Aorta (tissue), 5 donors: ENCODE data around the gene SRC. TPM values are rescaled to one million over a fixed set of nuclear protein-coding genes. Genes with fewer than 3 reads are reported as not detected.

Experiments used
- ATAC-seq: fragments of 200-7000 bp; cut with Tn5 transposase; one replicate; pipeline ENCODE4 v1.9.1; 2022; ENCODE audit warnings: moderate library complexity; ENCODE audit not compliant: low FRiP score
- DNase-seq, 2 donors: peaks; one replicate each; pipeline ENCODE4 v3.0.0-alpha.2; 2020
- H3K27ac ChIP-seq, 2 donors: one replicate each; pipeline ENCODE4 v1.5.1; 2013; ENCODE audit warnings: low read length in 2 of 2, mild to moderate bottlenecking in 2 of 2, moderate library complexity in 2 of 2, control low read depth in 1 of 2, inconsistent platforms in 1 of 2, low read depth in 1 of 2
- H3K27me3 ChIP-seq, 2 donors: one replicate each; pipeline ENCODE4 v1.6.1; 2013; ENCODE audit warnings: control low read depth in 1 of 2, low read length in 1 of 2, mild to moderate bottlenecking in 1 of 2, moderate library complexity in 1 of 2; ENCODE audit not compliant: insufficient read depth in 2 of 2, control insufficient read depth in 1 of 2
- H3K36me3 ChIP-seq, 2 donors: one replicate each; pipeline ENCODE4 v1.6.1; 2013; ENCODE audit warnings: control low read depth in 1 of 2, low read length in 1 of 2, mild to moderate bottlenecking in 1 of 2; ENCODE audit not compliant: insufficient read depth in 2 of 2, control insufficient read depth in 1 of 2
- H3K4me1 ChIP-seq, 2 donors: one replicate each; pipeline ENCODE4 v1.6.1; 2013; ENCODE audit warnings: low read length in 2 of 2, control low read depth in 1 of 2, mild to moderate bottlenecking in 1 of 2, moderate library complexity in 1 of 2; ENCODE audit not compliant: insufficient read depth in 2 of 2, control insufficient read depth in 1 of 2
- H3K4me3 ChIP-seq, 2 donors: one replicate each; pipeline ENCODE4 v1.5.1; 2013; ENCODE audit warnings: low read length in 2 of 2, control low read depth in 1 of 2, mild to moderate bottlenecking in 1 of 2
- H3K9me3 ChIP-seq: one replicate; pipeline ENCODE4 v1.6.1; 2013; ENCODE audit warnings: mild to moderate bottlenecking, low read length; ENCODE audit not compliant: control insufficient read depth
- WGBS, 2 donors: extraction: QIAGEN DNeasy Blood & Tissue Kit; methylation state at CpG; one replicate each; pipeline ENCODE4 v1.1.7; 2013; 5-methylcytosine and 5-hydroxymethylcytosine counted together
- intact Hi-C, 2 donors: fragments of 100-400 bp; cut with DNase I; formaldehyde crosslinking; loops; one replicate each; pipeline versions ENCODE4 v1.14.2 to v1.15.0; 2022
- polyA plus RNA-seq, 2 donors: library from polyadenylated mRNA; stranded (reverse); fragments of 200-250 nt; gene quantifications; one replicate each; pipeline ENCODE4 v1.2.3, GENCODE V29; 2013
- total RNA-seq, 2 donors: library from RNA; stranded (reverse); fragmentation: NEBNext Ultra II Directional; extraction: Animal tissue kit (Norgen Biotek cat#: 25700); gene quantifications; one replicate each; pipeline ENCODE4 v1.2.1, GENCODE V29; 2021
- donor health status: healthy with polysubstance abuse.
- donor health status: Bipolar disorder and iron deficiency.
- donor health status: DM: no; HTN: no; CAD: no.
- donor health status: DM: no; HTN: no; CAD: no.
- donor health status: DM: yes; HTN: yes; CAD: no.

Gene SRC
- total and polyA plus RNA-seq, 4 donors, result 16.7 to 72.4 (median 41.2) TPM

DNA sequence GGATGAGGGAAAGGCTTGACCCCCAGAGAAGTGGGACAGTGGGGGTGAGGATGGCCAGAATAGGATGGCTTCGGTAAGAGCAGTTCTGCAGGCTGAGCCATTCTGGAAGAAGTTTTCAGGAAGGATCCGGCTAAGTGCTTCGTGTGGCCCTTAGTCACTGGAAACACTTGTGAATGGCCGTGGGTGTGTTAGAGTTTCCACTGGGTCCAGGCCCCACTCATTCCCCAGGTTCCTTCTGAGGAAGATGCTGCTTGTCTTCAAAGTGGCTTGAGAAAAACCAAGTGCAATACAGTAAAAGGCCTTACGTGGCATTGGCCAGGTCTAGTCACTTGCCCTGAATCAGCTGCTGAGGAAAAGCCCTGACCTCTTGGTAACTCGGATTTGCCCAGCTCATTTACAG lies 28.6 kb upstream of the SRC start:
- no peak overlapping the region for H3K27ac ChIP-seq
- WGBS, 2 donors, result 82 to 84% methylated on average over 6 of the region's 6 CpGs

DNA sequence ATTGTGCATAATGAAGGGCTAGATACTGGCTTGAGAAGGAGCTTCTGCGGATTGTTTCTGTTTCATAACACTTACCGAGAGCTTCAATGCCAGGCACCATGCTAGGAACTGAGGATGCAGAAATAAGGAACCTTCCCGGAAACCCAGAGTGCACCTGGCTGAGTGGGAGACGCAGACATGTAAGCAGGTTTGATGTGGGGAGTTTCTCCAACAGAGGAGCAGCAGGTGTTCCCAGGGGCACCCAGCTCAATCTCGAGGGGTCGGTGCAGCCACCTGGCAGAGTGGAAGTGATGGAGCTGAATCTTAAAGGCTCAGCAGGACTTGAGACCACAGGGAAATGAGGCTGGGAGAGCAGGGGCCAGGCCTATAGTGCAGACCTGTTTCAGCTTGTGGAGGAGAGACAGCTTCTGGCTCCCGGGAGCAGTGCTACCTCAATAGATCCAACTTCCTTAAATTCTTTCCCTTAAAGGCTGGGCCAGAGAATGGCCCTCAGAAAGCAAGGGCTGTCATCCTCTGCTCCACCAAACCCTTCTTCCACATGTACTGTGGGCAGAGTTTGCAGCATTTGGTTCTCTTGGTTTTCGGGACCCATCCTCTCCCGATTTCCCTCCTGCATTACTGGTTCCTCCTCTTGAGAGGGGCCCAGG lies 27.8 kb upstream of the SRC start:
- ATAC-seq, result no peak
- intact Hi-C loops, result no loop called here
- Histone ChIP-seq H3K27ac (no peak overlapping the region), H3K4me3 (no peak overlapping the region), H3K9me3 (no peaks in the 10 kb centered on the region), H3K4me1 (no peaks in the 10 kb centered on the region), H3K27me3 (no peaks in the 10 kb centered on the region), H3K36me3 (peaks cover 0 to 3% of the 10 kb centered on the region in 2 donors)
- 86 to 87% methylated on average over 9 of the region's 9 CpGs for WGBS, 2 donors
- DNase-seq, result no peak

More for the DNA sequence above, 28.6 kb upstream of the SRC start:
- DNase-seq (no peak), ATAC-seq (no peak)
- no peaks in the 10 kb centered on the region for H3K9me3 ChIP-seq
- H3K36me3 ChIP-seq, result peaks cover 0 to 3% of the 10 kb centered on the region in 2 donors
- H3K4me1 ChIP-seq, result no peaks in the 10 kb centered on the region
- intact Hi-C loops, result no loop called here
- H3K4me3 ChIP-seq, result no peak overlapping the region
- no peaks in the 10 kb centered on the region for H3K27me3 ChIP-seq

DNA sequence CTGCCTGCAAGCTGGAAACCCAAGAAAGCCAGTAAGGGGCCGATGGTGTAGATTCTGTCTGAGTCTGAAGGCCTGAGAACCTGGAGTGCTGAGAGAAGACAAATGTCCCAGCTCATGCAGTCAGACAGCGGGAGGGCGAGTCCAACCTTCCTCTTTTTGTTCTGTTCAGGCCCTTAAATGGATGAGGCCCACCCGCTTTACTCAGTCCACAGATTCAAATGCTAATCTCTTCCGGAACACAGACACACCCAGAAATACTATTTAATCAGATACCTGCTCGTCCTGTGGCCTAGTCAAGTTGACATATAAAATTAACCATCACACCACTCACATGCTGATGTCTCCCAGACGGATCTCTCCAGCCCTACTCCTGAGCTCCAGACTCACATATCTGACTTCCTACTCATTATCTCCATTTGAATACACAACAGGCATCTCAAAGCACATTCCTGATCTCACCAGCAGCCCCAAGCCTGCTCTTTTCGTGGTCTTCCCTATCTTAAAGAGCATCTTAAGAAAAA lies 26.7 kb upstream of the SRC start:
- ATAC-seq (no peak), DNase-seq (no peak)
- Histone ChIP-seq H3K4me1 (peaks cover 0 to 4% of the 10 kb centered on the region in 2 donors), H3K36me3 (peaks cover 0 to 3% of the 10 kb centered on the region in 2 donors), H3K27ac (no peak overlapping the region), H3K4me3 (no peak overlapping the region), H3K27me3 (no peaks in the 10 kb centered on the region), H3K9me3 (no peaks in the 10 kb centered on the region)
- intact Hi-C loops, result no loop called here
- 81 to 82% methylated on average over 8 of the region's 8 CpGs for WGBS, 2 donors

DNA sequence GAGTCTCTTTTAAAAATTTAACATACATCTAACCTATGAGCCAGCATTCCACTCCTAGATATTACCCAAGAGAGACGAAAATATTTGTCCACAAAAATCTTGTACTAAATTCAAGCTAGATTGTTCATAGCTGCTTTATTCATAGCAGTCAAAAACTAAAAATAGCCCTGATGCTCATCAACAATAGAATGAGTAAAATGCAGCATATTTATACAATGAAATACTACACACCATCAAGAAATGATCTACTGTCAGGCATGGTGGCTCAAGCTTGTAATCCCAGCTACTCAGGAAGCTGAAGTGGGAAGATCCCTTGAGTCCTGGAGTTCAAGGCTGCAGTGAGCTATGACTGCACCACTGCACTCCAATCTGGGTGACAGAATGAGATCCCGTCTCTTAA lies 22.0 kb upstream of the SRC start:
- no peaks in the 10 kb centered on the region for H3K27me3 ChIP-seq
- 21 to 22% methylated on average over 2 of the region's 2 CpGs for WGBS, 2 donors
- H3K4me3 ChIP-seq, result no peak overlapping the region
- no peak overlapping the region for H3K27ac ChIP-seq
- H3K36me3 ChIP-seq, result no peaks in the 10 kb centered on the region
- no peaks in the 10 kb centered on the region for H3K9me3 ChIP-seq
- peak in 1 of 2 donors; percentile 2 for DNase-seq
- H3K4me1 ChIP-seq, result peaks cover 0 to 4% of the 10 kb centered on the region in 2 donors
- intact Hi-C loops, result no loop called here
- no peak for ATAC-seq

DNA sequence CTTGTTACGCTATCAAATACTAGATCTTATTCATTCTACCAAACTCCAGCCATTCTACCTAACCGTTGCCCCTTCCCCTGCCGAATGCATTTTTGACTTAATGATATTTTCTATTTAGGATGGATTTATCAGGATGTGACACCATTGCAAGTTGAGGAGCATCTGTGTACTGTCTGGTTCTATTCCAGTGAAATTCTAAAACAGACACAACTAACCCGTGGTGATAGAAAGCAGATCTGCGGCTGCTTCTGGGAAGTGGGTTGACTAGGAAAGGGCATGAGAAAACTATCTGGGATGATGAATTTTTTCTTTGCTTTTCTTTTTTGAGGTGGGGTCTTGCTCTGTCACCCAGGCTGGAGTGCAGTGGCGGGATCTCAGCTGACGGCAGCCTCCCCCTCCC lies 20.7 kb upstream of the SRC start:
- Histone ChIP-seq H3K27me3 (no peaks in the 10 kb centered on the region), H3K4me3 (no peak overlapping the region), H3K36me3 (no peaks in the 10 kb centered on the region), H3K9me3 (no peaks in the 10 kb centered on the region), H3K4me1 (peaks cover 0 to 4% of the 10 kb centered on the region in 2 donors), H3K27ac (no peak overlapping the region)
- ATAC-seq (no peak), DNase-seq (no peak)
- 94 to 98% methylated on average over 7 of the region's 7 CpGs for WGBS, 2 donors
- intact Hi-C loops, result no loop called here

DNA sequence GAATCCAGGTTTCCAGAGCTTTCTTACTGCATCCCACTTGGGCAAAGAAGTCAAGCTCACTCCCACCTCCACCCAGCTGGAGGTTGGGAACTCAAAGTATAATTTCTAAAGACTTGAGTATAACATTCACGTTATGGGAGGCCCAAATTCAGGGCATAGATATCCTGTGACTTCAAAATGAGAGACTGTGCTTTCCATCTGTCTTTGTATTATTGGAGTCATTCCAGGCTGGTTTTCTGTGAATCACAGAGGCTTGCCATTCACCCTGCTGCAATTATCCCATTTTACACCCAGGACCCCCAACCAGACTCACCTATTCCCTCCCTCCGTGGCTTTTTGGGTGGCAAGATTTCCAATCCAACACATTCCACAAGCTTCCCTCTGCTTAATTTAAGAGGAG lies 19.3 kb upstream of the SRC start:
- Histone ChIP-seq H3K4me1 (peaks cover 0 to 4% of the 10 kb centered on the region in 2 donors), H3K27ac (no peak overlapping the region), H3K27me3 (no peaks in the 10 kb centered on the region), H3K9me3 (no peaks in the 10 kb centered on the region), H3K36me3 (no peaks in the 10 kb centered on the region), H3K4me3 (no peak overlapping the region)
- 64 to 72% methylated on average over 2 of the region's 2 CpGs for WGBS, 2 donors
- no peak for ATAC-seq
- intact Hi-C loops, result no loop called here
- DNase-seq, result peak in 1 of 2 donors; percentile 8

DNA sequence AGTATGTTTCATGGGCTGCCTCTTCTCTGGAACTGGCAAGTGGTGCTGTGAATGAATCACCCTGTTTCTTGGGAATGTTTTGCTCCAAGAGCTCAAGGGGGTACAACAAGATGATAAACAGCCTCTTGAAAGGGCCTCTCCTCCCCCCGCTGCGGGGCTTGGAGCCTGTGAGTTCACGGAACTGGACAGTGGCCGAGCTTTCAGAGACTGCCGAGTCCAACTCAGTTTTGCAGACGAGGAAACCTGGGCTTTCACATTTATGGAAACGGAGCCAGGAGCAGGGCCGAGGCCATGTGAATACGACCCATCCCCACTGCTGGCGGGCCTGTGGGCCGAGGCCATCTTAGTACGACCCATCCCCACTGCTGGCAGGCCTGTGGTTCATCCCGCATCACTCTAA lies 18.2 kb upstream of the SRC start:
- 30 to 42% methylated on average over 13 of the region's 13 CpGs for WGBS, 2 donors
- Histone ChIP-seq H3K9me3 (no peaks in the 10 kb centered on the region), H3K4me3 (no peak overlapping the region), H3K27ac (peak overlapping the region in 1 of 2 donors; percentile 22), H3K27me3 (no peaks in the 10 kb centered on the region), H3K36me3 (no peaks in the 10 kb centered on the region), H3K4me1 (peaks cover 0 to 4% of the 10 kb centered on the region in 2 donors)
- intact Hi-C loops, result no loop called here
- peak; percentile 91 for ATAC-seq
- DNase-seq, result peak; percentile 91 to 94

DNA sequence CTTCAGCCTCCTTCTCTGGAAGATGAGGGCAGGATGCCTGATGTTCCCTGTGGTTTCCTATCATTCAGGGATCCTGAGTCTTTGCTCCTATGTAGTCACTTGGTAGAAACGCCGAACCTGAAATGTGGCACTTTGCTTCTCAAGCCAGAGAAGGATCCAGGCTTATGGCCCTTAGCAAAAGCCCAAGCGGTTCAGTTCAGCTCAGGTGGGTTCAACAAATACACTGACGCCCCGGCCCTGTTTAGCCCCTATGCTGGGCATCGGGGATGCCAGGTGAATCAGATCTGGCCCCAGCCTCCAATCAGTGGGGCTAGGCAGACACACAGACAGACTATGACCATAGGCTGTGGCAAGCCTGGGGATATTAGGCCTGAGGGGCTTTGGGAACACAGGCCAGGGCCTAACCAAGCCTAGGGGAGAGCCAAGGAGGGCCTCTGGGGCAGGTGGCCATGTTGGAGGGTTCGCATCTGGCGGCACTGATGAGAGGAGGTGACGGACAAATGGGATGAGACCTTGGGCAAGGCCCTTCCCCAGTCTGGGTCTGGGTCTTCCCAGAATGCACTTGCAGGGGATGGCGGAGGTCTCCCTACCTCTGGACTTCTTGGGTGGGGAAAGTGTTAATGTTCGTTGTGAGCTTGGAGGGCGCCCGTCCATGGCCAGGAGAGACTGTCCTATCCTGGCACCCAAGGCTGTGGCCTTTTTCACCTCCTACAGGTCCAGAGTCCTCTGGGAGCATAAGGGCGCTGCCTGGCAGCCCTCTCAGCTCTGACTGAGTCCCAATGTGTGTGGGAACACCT lies 17.6 kb upstream of the SRC start:
- no peak overlapping the region for H3K4me3 ChIP-seq

More for the DNA sequence above, 17.6 kb upstream of the SRC start:
- Histone ChIP-seq H3K27me3 (no peaks in the 10 kb centered on the region), H3K4me1 (peaks cover 0 to 4% of the 10 kb centered on the region in 2 donors), H3K9me3 (no peaks in the 10 kb centered on the region), H3K27ac (peak overlapping the region in 1 of 2 donors; percentile 22), H3K36me3 (no peaks in the 10 kb centered on the region)
- DNase-seq (peak in 1 of 2 donors; percentile 46), ATAC-seq (no peak)
- 87 to 90% methylated on average over 14 of the region's 14 CpGs for WGBS, 2 donors
- intact Hi-C loops, result no loop called here
